NCI-H526 treated with DMSO at 0.1 percent for 48 hours (cell line): ENCODE measurements around the gene SLC25A22.

Experiments
- DNase-seq: peaks from one replicate; lab custom pipeline; 2025; lab: John Stamatoyannopoulos, UW

Gene SLC25A22

DNA sequence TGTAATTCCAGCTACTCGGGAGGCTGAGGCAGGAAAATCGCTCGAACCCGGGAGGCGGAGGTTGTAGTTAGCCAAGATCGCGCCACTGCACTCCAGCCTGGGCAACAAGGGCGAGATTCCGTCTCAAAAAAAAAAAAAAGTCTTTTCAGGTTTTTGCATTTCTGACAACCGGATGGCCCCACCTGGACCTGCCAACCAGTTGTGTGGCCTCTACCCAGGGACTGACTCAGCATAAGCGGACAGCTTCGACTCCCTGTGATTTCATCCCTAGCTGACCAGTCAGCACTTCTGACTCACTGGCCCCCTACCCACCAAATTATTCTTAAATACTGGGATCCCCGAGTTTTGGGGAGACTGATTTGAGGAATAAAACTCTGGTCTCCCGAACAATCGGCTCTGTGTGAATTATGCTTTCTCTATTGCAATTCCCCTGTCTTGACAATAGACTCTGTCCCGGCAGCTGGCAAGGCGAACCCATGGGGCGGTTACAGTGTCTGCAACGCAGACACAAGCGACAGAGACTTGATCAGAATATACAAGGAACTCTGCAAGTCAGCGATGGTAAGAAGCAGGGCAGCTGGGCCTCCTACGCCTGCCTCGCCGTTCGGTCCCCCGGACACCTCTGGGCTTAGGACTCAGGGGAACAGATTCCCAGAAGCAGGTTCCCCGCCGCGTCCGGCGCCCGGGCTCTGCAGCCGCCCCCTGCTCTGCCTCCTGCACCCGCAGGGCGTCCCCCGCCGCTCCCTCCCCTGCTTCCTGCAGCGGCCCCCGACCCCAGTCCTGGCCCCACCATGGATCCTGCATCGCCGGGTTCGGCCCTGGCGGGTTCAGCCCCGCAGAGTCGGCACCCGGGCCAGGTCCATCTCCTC lies 51.6 kb downstream of the SLC25A22 start:
- peak; percentile 59 for DNase-seq

DNA sequence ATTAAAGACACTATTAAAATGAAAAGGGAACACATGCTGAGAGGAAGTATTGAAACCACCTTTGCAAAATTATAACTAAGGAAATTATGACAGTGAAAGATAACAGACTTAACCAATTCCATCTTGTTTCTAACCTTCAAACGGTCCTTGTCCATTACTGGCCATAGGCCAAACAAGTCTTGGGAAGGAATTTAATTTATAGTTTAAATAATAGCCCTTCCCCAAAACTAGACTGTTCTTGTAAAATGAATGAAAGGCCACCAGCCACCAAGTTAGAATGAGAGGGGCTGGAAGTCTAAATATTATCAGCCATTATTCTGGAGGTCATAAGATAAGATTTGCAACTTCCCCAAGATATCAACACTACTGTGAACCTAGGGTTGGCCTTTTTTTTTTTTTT lies 52.7 kb downstream of the SLC25A22 start:
- no peak for DNase-seq

DNA sequence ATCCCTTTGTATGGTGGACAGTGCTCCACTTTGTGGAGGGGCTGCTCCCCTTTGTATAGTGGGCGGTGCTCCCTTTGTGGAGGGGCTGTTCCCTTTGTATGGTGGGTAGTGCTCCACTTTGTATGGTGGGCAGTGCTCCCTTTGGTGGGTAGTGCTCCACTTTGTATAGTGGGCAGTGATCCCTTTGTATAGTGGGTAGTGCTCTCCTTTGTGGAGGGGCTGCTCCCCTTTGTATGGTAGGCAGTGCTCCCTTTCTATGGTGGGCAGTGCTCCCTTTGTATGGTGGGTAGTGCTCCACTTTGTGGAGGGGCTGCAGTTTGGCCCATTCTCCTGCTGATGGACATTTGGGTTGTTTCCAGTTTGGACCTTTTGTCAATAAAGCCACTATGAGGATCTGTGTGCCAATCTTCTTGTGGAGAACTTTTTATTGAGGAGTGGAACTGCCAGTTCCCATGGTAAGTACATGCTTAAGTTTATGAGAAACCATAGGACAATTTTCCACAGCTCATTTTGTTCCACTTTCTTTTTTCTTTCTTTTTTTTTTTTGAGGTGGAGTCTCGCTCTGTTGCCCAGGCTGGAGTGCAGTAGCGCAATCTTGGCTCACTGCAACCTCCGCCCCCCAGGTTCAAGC lies 55.4 kb downstream of the SLC25A22 start:
- DNase-seq, result no peak

DNA sequence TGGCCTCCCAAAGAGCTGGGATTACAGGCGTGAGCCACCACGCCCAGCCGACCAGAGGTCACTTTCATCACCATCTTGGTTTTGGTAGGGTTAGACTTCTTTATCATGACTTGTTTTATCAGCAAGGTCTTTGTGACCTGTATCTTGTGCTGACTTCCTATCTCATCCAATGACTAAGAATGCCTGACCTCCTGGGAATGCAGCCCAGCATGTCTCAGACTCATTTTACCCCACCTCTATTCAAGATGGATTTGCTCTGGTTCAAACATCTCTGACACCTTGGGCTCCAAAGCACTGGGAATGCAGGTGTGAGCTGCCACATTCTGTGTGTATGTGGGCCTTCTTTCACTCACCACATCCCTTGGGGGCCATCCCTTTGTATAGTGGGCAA lies 55.9 kb downstream of the SLC25A22 start:
- no peak for DNase-seq
